ENCODE measurements around the gene TMEM41B. TPM values are rescaled to one million over a fixed set of nuclear protein-coding genes. Genes with fewer than 3 reads are reported as not detected.
"Not testable (repeated sequence)": the region's sequence is repeated elsewhere in the genome, so short reads cannot be mapped to it uniquely, and the experiment has no call there.

Gene TMEM41B
- total RNA-seq, 4 donors from 2014 or later: 13.7 to 53.9 (median 51.8) TPM

- no peaks in the 10 kb centered on the region for H3K27me3 ChIP-seq
- TF ChIP-seq POLR2A (IDR thresholded peaks at IDR 0.05) (no peak), EP300 (IDR thresholded peaks at IDR 0.05; ENCODE audit: low read depth) (no peak), POLR2AphosphoS5 (IDR thresholded peaks at IDR 0.05) (no peak), CTCF (IDR thresholded peaks at IDR 0.05) (no peak)
- in situ Hi-C loops (cut with MboI; ENCODE audit: low pct_ligation_motif_present in 1 of 4, low pct_unique_long_range_greater_than_20kb in 1 of 4, low sequenced_read_pairs in 3 of 4) (no loop called here), intact Hi-C loops (cut with DNase I; ENCODE audit: low total_unique reads) (no loop called here)
- WGBS, 2 donors (ENCODE audit: low coverage in 1 of 2): 78 to 91% methylated on average over 6 to 7 of the region's 7 CpGs
- H3K4me1 ChIP-seq: peaks cover 0 to 12% (median 2%) of the 10 kb centered on the region in 4 donors
- no peak for DNase-seq
- no peak overlapping the region for H3K27ac ChIP-seq
- no peaks in the 10 kb centered on the region for H3K36me3 ChIP-seq
- H3K9me3 ChIP-seq: no peaks in the 10 kb centered on the region
- no peak overlapping the region for H3K4me3 ChIP-seq
Observed at GRCh38 chr11:9249252-9249651, 65.1 kb downstream of the TMEM41B start.

- Histone ChIP-seq H3K4me1 (peaks cover 0 to 12% (median 2%) of the 10 kb centered on the region in 4 donors), H3K27ac (no peak overlapping the region), H3K9me3 (no peaks in the 10 kb centered on the region), H3K4me3 (no peak overlapping the region), H3K27me3 (no peaks in the 10 kb centered on the region), H3K36me3 (no peaks in the 10 kb centered on the region)
- DNase-seq: no peak
- in situ Hi-C loops (cut with MboI; ENCODE audit: low pct_ligation_motif_present in 1 of 4, low pct_unique_long_range_greater_than_20kb in 1 of 4, low sequenced_read_pairs in 3 of 4) (no loop called here), intact Hi-C loops (cut with DNase I; ENCODE audit: low total_unique reads) (no loop called here)
- 98% methylated on average over 3 of the region's 3 CpGs; no CpG with 5 or more reads in 1 of the 2 donors for WGBS, 2 donors (ENCODE audit: low coverage in 1 of 2)
- TF ChIP-seq EP300 (IDR thresholded peaks at IDR 0.05; ENCODE audit: low read depth): no peak
Observed at GRCh38 chr11:9247863-9248262, 66.5 kb downstream of the TMEM41B start.

DNA sequence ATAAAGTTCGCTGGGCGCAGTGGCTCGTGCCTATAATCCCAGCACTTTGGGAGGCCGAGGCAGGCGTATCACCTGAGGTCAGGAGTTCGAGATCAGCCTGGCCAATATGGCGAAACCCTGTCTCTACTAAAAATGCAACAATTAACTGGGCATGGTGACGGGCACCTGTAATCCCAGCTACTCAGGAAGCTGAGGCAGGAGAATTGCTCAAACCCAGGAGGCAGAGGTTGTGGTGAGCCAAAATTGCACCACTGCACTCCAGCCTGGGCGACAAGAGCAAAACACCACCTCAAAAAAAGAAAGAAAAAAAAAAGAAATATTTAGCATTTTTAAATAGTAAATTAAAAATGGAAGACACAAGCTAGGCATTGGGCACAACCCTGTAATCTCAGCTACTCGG is 78.2 kb downstream of the TMEM41B start:
- DNase-seq; H3K36me3 ChIP-seq; H3K27me3 ChIP-seq; in situ Hi-C loops (cut with MboI; ENCODE audit: low pct_ligation_motif_present in 1 of 4, low pct_unique_long_range_greater_than_20kb in 1 of 4, low sequenced_read_pairs in 3 of 4); H3K4me3 ChIP-seq; intact Hi-C loops (cut with DNase I; ENCODE audit: low total_unique reads); H3K9me3 ChIP-seq; H3K27ac ChIP-seq: not testable (repeated sequence)
- 83 to 91% methylated on average over 1 to 10 of the region's 10 CpGs for WGBS, 2 donors (ENCODE audit: low coverage in 1 of 2)
- H3K4me1 ChIP-seq: peaks cover 0 to 13% (median 4%) of the 10 kb centered on the region in 4 donors

DNA sequence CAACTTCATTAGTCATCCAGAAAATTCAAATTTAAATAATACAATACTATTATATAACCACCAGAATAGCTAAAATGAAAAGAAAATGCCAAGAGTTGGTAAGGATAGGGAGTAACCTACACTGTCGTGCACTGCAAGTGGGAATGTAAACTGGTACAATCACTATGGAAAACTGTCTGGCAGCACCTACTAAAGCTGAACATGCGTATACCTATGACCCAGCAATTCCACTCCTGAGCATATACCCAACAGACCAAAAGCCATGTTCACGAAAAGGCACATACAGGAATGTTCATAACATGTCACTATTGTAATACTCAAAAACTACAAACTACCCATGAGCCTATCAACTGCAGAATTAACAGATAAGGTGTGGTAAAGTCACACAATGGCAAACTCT is 81.9 kb downstream of the TMEM41B start:
- Histone ChIP-seq H3K4me3 (no peak overlapping the region), H3K36me3 (no peaks in the 10 kb centered on the region), H3K4me1 (peaks cover 3 to 16% (median 6%) of the 10 kb centered on the region in 4 donors), H3K27me3 (no peaks in the 10 kb centered on the region), H3K9me3 (no peaks in the 10 kb centered on the region), H3K27ac (peak overlapping the region in 2 of 4 donors; percentile 26 to 53)
- TF ChIP-seq POLR2AphosphoS5 (IDR thresholded peaks at IDR 0.05) (no peak), POLR2A (IDR thresholded peaks at IDR 0.05) (no peak), CTCF (IDR thresholded peaks at IDR 0.05) (no peak), EP300 (IDR thresholded peaks at IDR 0.05; ENCODE audit: low read depth) (no peak)
- DNase-seq: no peak
- intact Hi-C loops (cut with DNase I; ENCODE audit: low total_unique reads): no loop called here
- in situ Hi-C loops (cut with MboI; ENCODE audit: low pct_ligation_motif_present in 1 of 4, low pct_unique_long_range_greater_than_20kb in 1 of 4, low sequenced_read_pairs in 3 of 4): no loop called here
- 90 to 92% methylated on average over 2 to 3 of the region's 3 CpGs for WGBS, 2 donors (ENCODE audit: low coverage in 1 of 2)

GRCh38 chr11:9231848-9232177 is 82.6 kb downstream of the TMEM41B start:
- WGBS, 2 donors (ENCODE audit: low coverage in 1 of 2): 0 to 3% methylated on average over 1 of the region's 1 CpG
- DNase-seq: no peak
- Histone ChIP-seq H3K27me3 (no peaks in the 10 kb centered on the region), H3K27ac (peak overlapping the region; percentile 47 to 71 (median 56)), H3K36me3 (no peaks in the 10 kb centered on the region), H3K4me3 (peak overlapping the region in 2 of 4 donors; percentile 6 to 31), H3K4me1 (peaks cover 3 to 16% (median 6%) of the 10 kb centered on the region in 4 donors), H3K9me3 (no peaks in the 10 kb centered on the region)
- in situ Hi-C loops (cut with MboI; ENCODE audit: low pct_ligation_motif_present in 1 of 4, low pct_unique_long_range_greater_than_20kb in 1 of 4, low sequenced_read_pairs in 3 of 4): no loop called here
- intact Hi-C loops (cut with DNase I; ENCODE audit: low total_unique reads): no loop called here
- TF ChIP-seq POLR2AphosphoS5 (IDR thresholded peaks at IDR 0.05): no peak
- no peak for TF ChIP-seq CTCF (IDR thresholded peaks at IDR 0.05)
- no peak for TF ChIP-seq EP300 (IDR thresholded peaks at IDR 0.05; ENCODE audit: low read depth)
- no peak for TF ChIP-seq POLR2A (IDR thresholded peaks at IDR 0.05)

Small RNAs within 50 kb of the gene (small RNA-seq; reads per million reads assigned to genes)
- gene RF00017: 0 reads per million in 4 donors

Other genes starting within 250 kb of the TMEM41B start
- 10 to 100 TPM in 2 of 4 donors, 1 to 10 TPM in 2; 4.6 to 20.0 (median 10.9) TPM for gene SCUBE2, start 223.0 kb downstream of the TMEM41B start, total RNA-seq
- gene DENND5A, start 49.2 kb downstream of the TMEM41B start, total RNA-seq: 100 to 1,000 TPM in 1 of 4 donors, 10 to 100 TPM in 3; 18.9 to 117 (median 22.7) TPM
- gene IPO7, start 70.1 kb upstream of the TMEM41B start, total RNA-seq: 10 to 100 TPM; 20.9 to 64.5 (median 44.6) TPM
- 10 to 100 TPM in 2 of 4 donors, 1 to 10 TPM in 2; 6.6 to 21.8 (median 14.3) TPM for gene ZNF143, start 146.4 kb upstream of the TMEM41B start, total RNA-seq